Fibroblast of skin of right quadriceps (primary cell): ENCODE results near the gene LAMA5.
"Not testable (repeated sequence)": the region's sequence is repeated elsewhere in the genome, so short reads cannot be mapped to it uniquely, and the experiment has no call there.

Source experiments
- DNase-seq: peaks from one replicate; pipeline ENCODE4 v3.0.0-alpha.2; 2013

LAMA5 gene

DNA sequence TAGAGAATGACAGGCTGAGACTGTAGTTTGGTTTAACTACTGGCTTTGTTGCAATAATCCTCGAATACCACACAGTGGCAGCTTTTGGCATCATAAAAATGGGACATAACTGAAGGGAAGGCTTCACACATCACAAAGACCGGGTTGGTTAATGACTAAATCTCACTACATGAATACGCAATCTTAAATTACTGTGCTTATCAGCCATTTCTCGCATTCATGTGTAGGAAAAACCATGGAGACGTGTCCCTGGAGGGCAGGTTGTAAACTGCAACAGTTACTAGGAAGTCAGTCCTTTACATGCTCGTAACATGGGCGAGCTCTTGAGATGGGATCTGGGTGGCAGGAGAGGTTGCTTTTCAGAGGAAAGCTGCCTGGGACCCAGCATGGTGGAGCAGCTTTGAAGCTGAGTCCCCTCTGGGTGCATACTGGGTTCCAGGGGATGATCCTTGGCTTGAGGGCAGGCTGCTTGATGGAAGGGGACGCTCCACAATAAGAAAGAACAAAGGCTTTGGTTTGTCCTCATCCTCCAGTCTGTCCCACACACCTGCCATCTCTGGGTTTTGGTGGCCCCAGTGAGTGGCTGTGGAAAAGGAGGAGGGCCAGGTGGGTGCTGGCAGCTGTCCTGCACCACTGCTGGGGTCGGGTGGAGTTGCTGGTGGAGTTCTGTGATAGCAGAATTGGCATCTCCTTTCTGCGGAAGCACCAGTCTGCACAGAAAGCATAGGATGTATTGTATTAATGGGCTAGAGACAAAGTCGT, 21.9 kb upstream of the LAMA5 start:
- no peak for DNase-seq

DNA sequence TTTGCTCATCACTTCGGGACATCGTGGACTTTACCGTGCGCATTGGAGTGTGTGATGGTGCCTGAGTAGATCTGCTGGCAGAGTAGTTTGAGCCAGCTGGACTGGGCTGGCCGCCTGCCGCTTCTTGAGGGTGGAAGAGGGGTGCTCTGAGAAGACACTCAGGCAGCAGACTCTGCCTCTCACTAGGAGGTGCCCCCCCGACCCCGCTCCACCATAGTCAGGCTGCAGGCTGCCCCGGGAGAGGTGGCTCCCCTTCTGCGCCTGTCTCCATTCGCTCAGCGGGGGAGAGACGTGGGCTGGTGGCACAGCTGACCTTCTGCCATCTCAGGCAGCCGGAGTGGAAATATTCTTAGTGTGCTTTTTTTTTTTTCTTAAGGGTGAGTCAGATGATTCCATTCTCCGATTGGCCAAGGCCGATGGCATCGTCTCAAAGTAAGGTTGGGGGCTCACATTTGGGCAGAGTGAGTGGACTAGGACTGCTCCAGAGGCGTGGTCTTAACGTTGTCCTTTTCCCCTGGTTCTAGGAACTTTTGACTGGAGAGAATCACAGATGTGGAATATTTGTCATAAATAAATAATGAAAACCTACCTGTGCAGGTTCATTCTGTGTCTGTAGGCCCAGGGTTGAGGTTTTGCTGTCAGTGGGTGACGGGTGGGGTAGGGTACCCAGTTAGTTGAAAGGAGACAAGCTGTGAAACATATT, 21.0 kb upstream of the LAMA5 start:
- no peak for DNase-seq

DNA sequence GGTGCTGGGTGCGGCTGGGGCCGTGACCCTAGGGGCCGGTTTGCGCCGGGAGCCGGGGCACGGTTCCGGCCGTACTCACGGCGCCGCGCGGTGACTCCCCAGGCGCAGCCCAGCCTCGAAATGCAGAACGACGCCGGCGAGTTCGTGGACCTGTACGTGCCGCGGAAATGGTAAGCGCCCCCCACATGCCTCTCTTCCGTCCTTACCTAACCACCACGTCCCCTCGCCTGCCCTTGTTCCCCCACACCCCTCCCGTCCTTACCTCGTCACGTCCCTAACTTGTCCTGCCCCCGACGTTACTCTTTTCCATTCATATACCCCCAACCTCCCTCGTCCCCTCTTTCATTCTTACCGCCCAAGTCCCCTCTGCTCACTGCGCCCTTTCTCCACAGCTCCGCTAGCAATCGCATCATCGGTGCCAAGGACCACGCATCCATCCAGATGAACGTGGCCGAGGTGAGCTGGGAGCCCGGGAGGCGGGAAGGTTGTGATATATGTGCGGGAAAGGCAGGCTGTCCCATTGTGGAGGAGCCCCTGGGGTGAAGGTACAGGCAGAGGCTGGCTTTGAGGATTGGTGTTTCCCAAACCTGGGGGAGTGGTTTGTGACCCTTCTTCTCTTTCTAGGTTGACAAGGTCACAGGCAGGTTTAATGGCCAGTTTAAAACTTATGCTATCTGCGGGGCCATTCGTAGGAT, 20.3 kb upstream of the LAMA5 start:
- DNase-seq, result no peak

DNA sequence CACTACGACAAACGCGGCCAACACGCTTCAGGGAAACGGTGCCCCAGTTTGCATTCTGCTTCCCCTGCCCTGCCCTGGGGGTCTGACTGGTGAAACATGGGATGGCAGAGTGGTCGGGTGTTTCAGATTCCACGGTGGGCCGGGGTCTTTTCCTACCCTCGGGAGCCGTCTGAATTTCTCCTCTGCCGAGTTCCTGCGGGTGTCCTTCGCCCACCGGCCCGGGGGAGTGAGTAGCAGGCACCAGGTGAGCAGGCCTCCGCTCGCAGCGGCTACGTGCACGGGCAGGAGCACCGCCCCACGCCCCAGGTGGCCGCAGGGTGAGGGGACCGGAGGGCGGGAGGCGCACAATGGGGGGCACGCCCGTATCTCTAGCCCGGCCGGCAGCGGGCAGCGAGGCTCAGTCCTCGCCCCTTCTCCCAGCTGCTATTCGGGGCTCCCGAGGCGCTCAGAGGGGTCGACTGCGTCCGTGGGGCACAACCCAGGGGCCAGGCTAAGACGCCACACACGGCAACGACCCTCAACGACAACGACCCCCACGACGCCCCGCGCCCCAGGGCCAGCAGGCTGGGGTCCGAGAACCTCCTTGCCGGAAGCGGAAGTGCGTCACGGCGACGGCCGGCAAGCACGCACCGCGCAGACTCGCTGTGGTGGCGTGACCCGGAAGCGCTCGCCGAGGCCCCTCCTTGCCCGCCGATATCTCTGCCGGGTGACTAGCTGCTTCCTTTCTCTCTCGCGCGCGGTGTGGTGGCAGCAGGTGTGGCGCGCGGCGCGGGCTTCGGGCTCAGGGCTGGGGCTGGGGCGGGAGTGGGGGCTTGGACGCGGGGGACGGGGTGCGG, 19.5 kb upstream of the LAMA5 start, which contains the start of gene RPS21:
RPS21 (plus strand) TSS at position 721 of the 836 bp plus-strand sequence. CDS start 236 bp downstream, outside the sequence.
- DNase-seq, result peak; percentile 87

DNA sequence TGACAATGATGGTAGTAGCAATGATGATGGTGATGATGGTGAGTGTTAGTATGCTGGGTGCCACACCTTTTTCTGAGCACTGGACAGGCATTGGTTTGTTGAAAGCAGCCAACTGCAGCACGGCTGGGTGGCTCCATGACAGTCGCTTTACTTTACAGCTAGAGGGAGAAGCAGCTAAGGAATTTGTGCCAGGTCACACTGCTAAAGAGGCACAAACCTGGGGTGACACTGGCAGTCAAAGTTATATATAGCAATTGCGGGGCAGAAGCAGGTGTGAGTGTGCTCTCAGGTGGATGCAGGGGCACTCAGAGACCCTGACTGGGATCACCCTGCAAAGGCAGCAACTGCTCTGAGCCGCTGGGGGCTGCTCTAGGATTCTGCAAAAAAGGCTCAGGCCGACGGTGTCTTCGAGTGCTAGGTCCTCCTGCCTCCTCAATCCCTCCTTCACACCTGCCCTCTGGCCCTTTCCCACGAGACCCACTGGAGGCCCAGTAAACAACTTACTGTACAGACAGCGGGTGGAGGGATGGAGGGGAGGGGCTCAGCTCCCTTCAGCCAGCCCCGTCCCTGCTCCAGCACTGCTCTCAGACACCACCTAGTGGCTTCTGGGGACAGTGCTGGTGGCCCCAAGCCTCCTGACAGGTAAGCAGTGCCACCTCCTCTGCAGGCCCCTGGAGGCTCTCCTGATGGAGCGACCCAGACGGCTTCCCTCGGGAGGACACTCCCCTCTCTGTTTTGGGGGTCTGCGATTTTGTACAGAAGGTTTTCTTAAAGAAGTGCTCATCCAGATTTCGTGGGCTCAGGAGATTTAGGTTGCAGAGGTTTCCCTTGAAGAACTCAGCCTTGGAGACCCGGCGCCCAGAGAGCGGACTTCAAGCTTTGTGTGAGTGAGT, 15.4 kb upstream of the LAMA5 start:
- peak; percentile 61 for DNase-seq

DNA sequence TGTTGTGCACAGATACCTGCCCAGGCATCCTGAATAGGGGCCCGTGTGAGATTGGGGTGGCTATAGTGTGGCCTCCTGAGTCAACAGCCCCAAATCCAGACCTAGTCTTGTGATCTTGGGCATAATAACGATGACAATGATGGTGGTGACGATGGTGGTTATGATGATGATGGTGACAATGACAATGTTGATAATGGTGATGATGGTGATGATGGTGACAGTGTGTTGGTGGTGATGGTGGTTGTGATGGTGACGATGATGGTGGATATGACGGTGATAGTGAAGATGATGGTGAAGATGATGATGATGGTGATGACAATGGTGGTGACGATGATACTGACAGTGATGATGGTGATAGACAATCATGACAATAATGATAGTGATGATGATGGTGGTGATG, 14.7 kb upstream of the LAMA5 start:
- no peak for DNase-seq

DNA sequence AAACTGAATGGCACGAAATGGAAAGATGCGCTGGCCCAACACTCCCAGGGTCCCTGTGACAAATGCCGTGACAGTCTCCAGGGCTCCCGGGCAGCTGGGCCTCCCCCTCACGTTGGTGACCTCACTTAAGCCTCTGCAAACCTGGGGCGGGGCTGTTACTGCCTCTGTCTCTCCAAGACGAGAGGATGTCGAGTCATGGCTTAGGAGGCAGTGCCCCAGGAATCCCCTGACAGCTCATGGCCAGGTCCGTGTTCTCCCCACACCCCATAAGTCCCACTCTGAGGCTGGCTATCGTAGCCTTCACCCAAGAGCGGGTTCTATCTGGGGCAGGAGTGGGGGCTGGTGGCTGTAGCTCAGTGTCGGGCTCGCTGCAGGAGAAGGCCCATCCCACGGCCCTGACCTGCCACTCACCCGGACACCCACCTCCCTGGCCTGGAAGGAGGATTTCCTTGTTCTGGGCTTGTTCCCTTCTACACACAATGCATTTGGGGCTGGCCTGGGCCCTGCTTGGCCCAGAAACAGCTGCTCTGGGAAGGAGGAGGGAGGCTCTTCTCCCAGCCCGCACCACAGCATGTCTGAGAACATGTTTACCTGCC, 14.2 kb upstream of the LAMA5 start:
- DNase-seq, result peak; percentile 65

DNA sequence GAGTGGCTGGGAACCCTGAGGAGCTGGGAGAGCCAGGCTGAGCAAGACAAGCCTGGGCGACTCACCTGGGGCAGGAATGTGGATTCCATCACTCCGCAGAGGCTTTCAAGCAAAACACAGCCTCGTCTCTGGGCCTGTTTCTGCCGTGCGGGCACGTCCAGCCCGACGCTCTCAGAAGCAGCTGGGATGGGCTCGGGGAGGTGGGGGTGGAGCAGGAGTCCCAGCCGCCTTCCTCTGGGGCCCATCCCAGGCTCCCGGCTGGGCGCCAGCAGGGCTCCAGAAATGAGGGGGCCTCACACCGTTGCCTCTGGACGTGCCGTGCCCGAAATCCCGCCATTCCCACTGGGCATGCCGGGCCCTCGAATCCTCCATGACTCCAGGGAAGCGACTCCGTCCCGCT, 11.1 kb upstream of the LAMA5 start:
- no peak for DNase-seq

DNA sequence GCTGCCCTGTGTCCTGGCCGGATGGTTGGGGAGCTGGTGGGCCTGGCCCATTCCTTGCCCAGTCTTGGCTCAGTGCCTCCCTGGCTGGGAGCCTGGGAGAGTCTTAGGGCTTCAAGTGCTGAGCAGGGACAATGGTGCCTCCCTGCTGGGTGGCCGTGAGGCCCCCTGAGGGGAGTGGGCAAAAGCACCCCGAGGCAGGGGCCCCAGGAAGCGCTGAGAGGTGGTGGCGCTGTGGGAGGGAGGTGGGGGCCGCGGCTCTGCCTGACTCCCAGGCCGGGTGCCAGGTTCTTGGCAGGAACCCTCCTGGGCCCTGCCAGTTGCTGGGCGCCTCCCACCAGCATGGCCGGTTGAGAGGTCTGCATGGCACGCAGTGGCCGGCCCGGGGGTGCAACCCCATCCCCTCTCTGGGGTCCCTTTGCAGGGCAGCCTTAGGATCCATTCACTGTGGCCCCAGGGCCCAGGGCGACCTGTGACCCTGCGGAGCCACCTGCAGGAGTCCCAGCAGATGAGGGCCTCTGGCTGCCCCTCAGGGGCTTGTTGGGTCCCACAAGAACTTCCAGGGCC, 10.6 kb upstream of the LAMA5 start:
- DNase-seq, result no peak

DNA sequence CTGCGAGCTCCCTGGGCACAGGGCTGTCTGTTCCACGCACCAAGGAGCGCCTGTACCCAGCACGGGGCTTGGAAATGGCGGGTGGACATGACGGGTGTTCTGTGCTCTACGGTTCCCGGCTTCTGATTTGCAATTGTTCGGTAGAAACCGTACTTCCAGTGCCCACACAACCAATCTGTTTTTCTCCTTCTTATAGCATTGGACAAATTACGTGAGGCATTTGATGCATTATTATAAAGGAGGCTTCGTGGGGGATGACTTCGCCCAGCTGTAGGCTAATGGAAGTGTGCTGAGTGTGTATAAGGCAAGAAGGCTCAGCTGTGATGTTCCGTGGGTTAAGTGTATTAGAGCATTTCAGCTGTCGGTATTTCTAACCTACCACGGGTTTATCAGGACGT, 10.0 kb upstream of the LAMA5 start:
- DNase-seq, result no peak

DNA sequence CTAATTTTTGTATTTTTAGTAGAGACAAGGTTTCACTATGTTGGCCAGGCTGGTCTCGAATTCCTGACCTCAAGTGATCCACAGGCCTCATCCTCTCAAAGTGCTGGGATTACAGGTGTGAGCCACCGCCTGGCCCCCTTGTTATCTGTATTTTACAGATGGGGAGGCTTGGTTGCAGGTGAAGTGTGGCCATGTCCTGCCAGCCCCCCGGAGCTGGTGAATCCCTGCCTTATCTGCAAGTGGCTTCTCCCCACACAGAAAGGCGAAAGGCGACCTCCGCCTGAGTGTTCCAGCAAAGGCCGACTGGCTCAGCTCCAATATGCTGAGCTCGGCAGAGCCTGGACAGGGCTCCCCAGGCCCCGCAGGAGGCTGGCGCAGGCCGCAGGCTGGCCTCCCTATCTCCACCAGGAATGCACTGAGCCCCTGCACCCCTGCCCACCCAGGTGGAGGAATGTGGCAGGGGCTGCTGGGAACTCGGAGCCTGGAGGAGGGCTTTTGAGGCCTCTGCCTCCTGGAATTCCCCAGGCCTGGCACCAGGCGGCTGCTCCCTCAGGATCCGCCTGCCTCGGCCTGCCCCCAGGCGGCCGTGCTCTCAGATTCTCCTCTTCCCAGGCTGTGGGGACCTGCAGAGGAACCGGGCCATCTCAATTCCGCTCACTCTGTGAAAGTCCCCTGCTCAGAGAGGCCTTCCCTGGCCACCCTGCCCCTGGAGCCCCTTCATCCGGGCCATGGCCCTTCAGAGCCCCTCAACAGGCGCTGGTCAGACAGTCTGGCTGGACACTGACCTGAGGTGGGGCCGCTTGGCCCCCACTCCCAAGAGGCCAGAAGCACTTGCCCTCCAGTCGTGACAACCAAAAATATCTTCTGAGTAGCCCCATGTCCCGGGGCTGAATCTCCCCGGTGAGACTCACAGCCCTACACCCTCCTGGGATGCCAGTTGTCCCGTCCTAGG, 9.3 kb upstream of the LAMA5 start:
- DNase-seq, result peak; percentile 57

DNA sequence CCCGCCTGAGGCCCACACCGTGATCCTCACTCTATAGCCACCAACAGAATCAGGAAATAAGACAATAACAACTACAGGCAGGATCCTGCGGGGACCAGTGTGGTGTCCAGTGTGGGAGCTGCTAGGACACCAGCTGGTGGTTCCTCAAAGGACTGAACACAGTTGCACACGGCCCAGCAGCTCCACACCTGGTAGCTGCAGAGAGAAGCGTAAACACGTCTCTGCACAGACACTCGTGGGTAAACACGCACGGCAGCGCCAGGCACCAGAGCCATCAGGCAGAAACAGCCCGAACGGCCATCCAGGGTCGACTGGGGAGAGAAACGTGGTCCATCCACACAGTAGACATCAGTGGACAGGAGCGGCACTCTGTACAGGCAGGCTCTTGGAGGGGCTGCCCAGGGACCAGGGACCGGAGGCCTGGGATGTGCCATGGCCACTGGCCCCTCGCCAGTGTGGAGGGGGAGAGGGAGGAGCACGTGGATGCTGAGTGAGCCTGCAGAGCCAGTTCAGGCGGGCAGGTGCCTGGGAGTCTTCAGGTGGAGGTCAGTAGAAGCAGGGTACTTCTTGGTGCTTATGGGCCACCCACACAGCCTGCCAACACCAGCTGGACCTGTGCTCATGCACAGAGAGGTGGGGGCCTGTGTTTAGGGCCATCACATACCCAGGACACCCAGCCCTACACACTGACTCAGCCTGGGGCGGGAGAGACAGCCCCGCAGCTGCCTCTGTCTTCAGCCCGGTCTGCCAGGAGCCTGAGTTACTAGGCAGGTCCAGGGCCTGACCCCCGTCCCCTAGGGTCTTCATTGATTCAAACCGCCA, 7.4 kb upstream of the LAMA5 start:
- no peak for DNase-seq

DNA sequence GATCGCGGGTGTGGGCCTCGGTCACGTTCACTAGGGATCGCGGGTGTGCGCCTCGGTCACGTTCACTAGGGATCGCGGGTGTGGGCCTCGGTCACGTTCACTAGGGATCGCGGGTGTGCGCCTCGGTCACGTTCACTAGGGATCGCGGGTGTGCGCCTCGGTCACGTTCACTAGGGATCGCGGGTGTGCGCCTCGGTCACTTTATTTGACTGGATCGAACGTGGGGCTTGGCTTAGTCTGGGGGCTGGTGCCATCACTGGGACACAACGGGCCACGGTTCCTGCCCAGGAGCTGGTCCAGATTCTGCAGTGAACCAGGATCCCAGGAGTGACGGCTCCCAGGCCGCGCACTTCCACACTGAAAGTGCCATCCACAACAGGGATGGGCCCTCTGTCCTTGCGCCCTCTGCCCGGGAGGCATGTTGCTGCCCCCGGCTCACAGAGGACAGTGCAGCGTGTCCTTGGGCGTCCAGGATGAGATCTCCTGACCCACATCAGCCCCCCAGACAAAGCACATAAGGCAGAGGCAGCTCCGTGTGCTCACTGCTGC, 6.6 kb upstream of the LAMA5 start:
- DNase-seq, result not testable (repeated sequence)

DNA sequence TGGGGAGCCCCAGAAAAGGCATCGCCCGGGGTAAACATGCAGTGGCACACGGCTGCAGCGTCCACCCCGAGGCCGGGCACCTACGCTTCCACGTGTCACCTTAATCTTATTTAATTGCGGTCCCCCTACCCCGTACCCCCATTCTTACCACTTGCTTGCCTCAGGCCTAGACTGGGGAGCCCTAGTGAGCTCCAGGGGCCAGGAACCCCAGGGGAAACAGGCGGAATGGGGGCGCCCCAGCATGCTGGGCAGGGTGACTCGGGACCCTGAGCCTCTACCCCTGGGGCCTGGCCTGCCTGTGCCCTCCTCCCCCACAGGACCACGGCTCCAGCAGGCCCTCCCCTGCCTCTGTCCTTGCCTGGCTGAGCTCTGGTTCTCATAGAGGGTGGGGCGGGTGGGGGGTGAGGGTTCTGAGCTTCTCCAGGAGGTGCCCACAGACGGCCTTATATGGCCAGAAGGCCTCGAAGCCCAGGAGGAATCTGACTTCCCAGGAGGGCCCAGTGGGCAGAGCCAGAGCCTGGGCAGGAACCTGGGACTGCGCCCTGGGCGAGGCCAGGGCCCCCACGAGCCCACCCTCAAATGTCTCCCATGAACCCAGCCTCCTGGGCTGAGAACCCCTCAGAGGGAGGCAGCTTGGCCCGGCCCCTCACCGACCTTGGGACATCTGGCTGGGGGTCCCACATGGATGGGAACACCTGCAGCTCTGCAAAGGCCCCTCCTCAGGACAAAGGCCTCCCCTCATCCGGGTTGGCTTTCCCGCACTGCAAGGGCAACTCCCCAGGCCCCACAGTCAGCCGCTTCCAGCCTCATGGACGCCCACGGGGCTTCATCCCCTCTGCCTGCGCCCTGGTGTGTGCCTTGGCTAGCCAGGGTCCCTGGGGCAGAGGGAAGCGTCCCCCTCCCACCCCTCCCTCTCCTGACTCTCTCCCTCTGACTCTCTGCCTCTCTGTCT, 5.2 kb upstream of the LAMA5 start:
- DNase-seq, result no peak

DNA sequence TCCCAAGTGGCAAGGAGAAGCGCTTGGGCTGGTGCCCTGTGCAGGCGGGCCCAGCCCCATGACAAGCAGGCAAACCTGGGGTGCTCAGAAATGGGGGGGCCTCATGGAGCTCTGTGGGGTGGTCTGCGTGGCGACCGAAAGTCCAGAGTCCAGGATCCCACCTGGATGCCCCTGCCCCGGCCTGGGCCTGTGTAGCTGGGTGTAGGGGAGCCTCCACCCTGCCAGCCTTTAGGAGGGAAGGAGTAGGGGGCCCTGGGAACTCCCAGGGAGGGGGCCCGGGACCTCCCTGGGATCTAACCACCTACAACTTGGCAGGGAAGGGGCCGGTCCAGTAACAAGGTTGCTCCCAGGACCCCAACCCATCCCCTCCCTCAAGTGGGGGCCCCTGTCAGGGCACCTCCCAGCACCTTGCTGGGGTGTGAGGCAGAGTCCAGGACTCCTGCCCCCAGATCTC, 4.5 kb upstream of the LAMA5 start:
- DNase-seq, result no peak

DNA sequence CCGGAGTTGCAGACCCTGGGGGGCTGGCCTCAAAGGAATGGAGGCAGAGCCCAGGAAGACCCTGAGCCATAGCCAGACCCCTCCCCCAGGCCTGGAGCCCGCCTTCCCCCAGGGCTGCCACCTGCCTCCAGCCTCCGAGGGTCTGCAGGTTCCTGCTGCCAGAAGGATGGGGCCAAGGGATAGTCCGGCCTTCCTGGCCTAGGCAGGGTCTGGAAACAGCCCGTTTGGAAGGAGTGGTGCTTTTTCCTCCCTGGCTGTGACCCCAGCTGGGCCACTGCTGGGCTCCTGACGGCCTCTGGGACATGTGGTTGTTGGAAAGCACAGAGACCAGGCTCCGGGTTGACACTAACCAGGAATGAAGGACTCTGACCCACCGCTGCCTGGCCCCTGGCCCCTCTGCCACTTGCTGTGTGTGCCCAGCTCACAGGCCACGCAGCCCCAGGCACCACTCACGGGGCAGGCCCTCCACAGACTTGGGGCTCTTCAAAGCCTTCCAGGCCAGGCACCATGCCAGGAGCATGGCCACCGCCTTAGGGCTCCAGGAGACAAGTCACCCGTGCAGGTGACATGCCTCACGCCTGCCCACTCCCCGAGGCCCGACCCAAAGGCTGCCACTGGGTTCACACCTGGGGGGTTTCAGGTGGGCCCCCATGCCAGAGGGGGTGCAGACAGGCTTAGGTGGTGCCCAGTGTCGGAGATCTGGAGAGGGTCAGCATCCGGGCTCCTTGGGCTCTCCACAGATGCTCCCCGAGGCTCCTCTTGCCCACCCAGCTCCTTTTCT, 3.9 kb upstream of the LAMA5 start:
- DNase-seq, result no peak
